HG03135 (cell line): ENCODE measurements around the gene DERL3.

Experiments
- ATAC-seq: cut with Tn5 transposase; IDR thresholded peaks from one replicate; pipeline ENCODE4 v1.9.1; 2021; ENCODE audit warnings: mild to moderate bottlenecking, moderate library complexity; ENCODE audit not compliant: unreplicated experiment

DERL3 gene

GRCh38 chr22:23847991-23848864 lies 9.4 kb upstream of the DERL3 start:
- no peak for ATAC-seq

- ATAC-seq = no peak
These were observed 8.6 kb upstream of the DERL3 start for GRCh38 chr22:23847310-23847920.

- no peak for ATAC-seq
These were observed 7.3 kb upstream of the DERL3 start for GRCh38 chr22:23846081-23846469.

- ATAC-seq = no peak
These were observed 6.7 kb upstream of the DERL3 start for GRCh38 chr22:23845265-23846080.

GRCh38 chr22:23844739-23845202 lies 6.0 kb upstream of the DERL3 start:
- no peak for ATAC-seq

- ATAC-seq = no peak
These were observed 3.8 kb upstream of the DERL3 start for GRCh38 chr22:23842599-23842998.

- no peak for ATAC-seq
These were observed 3.1 kb upstream of the DERL3 start for GRCh38 chr22:23841736-23842445.

GRCh38 chr22:23841292-23841691 lies 2.5 kb upstream of the DERL3 start:
- no peak for ATAC-seq

GRCh38 chr22:23840026-23840425 lies 1.2 kb upstream of the DERL3 start:
- no peak for ATAC-seq

GRCh38 chr22:23837911-23838680 lies 710 bp downstream of the DERL3 start:
- ATAC-seq = peak; percentile 7

- no peak for ATAC-seq
These were observed 1.3 kb downstream of the DERL3 start for GRCh38 chr22:23837496-23837859.

- no peak for ATAC-seq
These were observed 1.9 kb downstream of the DERL3 start for GRCh38 chr22:23836692-23837495.

- ATAC-seq = no peak
These were observed 2.5 kb downstream of the DERL3 start for GRCh38 chr22:23836281-23836680.

GRCh38 chr22:23835484-23836144 lies 3.2 kb downstream of the DERL3 start:
- ATAC-seq = no peak

GRCh38 chr22:23834793-23835483 lies 3.9 kb downstream of the DERL3 start:
- no peak for ATAC-seq

GRCh38 chr22:23834406-23834792 lies 4.4 kb downstream of the DERL3 start:
- ATAC-seq = no peak

- no peak for ATAC-seq
These were observed 4.9 kb downstream of the DERL3 start for GRCh38 chr22:23833911-23834317.
